GM12872 (cell line): ENCODE measurements around the gene RERE.

Experiments used
- TF ChIP-seq, protein P1 (sequence below): IDR thresholded peaks from 3 replicates; pipeline ENCODE4 v1.5.1; 2011; ENCODE audit warnings: low read depth, mild to moderate bottlenecking, low read length, moderate library complexity; ENCODE audit not compliant: insufficient read depth

The RERE gene

DNA sequence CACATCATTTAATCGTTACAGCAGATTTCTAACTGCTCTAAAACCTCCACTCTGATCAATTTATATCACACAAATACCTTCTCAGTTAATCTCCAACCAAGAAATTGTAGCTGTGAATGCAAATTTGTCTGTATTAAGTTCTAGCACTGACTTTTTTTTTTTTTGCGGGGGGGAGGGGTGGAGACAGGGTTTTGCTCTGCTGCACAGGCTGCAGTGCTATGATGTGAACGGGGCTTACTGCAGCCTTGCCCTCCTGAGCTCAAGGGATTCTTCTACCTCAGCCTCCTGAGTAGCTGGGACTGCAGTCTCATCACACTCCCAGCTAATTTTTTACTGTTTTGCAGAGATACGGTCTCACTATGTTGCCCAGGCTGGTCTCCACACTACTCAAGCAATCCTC is 163.6 kb downstream of the RERE start:
- TF ChIP-seq, protein P1, sequence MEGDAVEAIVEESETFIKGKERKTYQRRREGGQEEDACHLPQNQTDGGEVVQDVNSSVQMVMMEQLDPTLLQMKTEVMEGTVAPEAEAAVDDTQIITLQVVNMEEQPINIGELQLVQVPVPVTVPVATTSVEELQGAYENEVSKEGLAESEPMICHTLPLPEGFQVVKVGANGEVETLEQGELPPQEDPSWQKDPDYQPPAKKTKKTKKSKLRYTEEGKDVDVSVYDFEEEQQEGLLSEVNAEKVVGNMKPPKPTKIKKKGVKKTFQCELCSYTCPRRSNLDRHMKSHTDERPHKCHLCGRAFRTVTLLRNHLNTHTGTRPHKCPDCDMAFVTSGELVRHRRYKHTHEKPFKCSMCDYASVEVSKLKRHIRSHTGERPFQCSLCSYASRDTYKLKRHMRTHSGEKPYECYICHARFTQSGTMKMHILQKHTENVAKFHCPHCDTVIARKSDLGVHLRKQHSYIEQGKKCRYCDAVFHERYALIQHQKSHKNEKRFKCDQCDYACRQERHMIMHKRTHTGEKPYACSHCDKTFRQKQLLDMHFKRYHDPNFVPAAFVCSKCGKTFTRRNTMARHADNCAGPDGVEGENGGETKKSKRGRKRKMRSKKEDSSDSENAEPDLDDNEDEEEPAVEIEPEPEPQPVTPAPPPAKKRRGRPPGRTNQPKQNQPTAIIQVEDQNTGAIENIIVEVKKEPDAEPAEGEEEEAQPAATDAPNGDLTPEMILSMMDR = no peak

DNA sequence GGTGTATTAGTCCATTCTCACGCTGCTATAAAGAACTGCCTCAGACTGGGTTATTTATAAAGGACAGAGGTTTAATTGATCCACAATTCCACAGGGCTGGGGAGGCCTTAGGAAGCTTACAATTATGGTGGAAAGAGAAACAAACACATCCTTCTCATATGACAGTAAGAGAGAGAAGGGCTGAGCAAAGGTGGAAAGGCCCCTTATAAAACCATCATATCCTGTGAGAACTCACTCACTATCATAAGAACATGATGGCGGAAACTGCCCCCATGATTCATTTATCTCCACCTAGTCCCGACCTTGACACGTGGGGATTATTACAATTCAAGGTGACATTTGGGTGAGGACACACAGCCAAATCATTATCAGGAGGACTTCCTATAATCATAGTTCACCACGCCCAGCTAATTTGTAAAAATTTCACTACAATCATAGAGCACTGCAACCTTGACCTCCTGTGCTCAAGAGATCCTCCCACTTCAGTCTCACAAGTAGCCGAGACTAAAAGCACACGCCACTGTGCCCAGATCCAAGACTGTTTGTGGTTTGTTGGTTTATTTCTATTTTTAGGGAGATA is 164.9 kb downstream of the RERE start:
- TF ChIP-seq, protein P1 = no peak

DNA sequence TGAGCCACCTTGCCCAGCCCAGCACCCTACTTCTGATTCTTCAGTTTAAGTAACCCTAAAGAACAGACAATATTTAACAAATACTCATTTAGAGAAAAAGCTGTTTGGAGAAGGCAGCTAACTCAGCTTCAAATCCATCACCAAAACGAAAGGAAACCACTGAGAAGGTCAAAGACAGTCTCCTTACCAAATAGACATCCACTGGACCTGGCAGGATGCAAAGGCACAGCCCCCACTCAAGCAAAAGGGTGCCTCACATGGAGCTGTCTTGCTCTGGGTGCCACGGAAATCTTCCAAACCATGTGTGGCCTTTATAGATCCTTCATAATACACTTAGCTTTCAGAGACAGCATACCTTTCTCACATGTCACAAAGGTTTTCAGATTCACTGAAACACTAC is 165.5 kb downstream of the RERE start:
- TF ChIP-seq, protein P1 = no peak

DNA sequence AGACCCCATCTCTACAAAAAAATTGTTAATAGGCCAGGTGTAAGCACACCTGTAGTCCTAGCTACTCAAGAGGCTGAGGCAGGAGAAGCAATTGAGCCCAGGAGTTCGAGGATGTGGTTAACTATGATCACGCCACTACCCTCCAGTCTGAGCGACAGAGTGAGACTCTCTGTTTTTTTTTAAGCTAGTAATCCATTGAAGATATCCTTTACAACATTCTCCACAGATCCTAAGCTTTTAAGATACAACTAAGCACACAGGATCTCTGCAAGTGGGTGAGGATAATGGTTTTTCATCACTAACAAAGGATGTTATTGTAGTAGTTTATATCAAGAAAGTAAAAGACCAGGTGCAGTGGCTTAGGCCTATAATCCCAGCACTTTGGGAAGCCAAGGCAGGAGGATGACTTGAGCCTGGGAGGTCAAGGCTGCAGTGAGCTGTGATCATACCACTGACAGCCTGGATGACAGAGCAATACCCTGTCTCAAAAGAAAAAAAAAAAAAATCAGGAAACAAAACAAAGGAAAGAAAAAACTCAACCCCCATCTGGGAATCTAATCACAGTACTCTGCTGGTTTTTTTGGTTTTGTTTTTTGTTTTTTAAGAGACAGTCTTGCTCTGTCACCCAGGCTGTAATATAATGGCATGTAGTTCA is 166.1 kb downstream of the RERE start:
- TF ChIP-seq, protein P1 = no peak

DNA sequence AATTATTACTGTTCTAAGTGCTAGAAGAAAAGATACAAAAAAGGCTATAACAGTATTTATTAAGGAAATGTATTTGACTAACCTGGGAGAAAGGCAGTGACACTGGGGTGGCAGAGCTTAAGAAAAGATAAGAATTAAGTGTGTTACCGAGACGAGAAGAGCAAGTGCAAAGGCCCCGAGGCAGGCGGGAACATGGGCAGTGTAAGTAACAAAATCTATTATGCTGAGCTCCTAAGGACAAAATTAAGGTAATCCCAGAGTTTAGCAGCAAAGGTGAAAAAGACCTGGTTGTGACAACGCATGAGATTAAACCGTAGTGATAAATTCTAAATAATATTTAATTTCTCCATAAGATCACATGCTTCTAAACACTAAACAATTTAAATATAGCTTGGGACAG is 167.6 kb downstream of the RERE start:
- TF ChIP-seq, protein P1 = no peak

DNA sequence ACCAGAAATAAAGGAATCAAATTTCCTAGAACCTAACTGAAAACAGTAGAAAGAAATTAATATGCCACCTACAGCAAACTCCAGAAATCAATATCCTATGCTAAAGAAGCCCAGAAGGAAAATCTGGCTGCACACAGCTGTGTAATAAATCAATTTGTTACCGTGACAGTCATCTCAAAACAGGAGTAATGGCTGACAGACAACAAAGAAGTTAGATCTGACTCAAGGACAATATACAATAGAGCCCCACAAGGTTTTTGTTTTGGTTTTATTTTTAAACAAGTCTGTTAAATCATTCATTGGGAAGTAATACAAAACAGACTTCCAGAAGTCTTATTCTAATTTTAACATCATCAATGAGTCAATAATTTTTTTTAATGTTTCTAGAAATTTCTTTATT is 168.4 kb downstream of the RERE start:
- TF ChIP-seq, protein P1 = no peak

DNA sequence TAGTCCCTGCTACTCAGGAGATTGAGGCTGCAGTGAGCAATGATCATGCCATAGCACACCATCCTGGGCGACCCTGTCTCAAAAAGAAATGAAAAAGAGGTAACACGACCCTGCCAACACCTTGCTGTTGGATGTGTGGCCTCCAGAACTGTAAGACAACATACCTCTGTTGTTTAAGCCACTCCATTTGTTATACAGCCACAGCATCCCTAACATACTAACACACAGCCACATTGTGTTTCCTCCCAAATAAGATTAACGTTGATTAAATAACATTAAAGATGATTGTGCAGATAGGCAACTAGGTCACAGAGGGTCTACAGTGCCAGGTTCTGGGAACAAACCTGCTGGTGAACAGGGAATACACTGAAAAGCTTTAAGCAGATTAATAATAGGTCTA is 170.4 kb downstream of the RERE start:
- TF ChIP-seq, protein P1 = no peak
